NCI-H226 (cell line): ENCODE data around the gene AMPD3.

Source experiments
- DNase-seq: peaks from one replicate; pipeline ENCODE4 v3.0.0-alpha.2; 2015

Gene AMPD3

DNA sequence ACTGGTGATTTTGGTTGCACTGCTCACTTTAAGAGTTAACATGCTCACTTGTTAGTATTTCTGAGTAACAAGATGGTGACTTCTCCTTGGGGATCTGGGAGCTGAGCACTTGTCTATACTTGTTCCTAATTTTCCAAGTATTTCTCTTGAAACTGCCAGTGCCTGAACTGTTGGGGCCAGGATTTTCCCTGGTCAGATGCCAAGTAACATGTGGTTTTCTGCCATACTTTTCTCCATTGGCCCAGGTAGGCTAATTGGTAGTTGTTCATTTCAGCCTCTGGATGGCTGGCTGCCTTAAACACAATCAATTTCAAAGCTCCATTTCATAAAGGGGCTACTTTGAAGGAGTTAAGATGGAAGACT lies 50.9 kb downstream of the AMPD3 start:
- no peak for DNase-seq

DNA sequence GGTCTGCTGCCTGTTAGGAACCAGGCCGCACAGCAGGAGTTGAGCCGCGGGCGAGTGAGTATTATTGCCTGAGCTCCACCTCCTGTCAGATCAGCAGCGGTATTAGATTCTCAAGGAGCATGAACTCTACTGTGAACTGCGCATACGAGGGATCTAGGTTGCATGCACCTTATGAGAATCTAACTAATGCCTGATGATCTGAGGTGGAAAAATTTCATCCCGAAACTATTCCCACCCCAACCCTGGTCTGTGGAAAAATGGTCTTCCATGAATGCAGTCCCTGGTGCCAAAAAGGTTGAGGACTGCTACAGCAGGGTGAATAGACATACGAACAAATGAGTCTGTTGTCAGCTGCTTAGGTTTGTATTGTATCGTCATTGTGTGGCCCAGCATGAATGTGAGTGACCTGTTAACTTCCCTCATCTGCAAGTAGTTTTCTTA lies 56.1 kb downstream of the AMPD3 start:
- no peak for DNase-seq

DNA sequence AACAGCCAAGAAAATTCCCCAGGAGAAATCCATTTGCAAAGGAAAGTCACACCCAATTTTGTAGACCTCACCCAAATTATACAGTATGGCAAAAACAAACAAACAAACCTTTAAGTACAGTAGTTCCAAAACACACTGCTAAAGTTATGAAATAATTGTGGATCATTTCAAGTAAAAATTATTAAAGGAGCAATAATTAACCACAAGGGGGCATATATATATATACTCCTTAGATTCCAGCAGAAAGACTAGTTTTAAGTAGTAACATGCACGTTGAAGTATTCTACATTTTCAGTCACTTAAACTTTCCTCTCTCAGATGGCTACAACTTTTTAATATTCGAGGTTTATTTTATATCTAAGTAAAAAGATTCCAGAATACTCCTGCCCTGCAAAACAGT lies 59.1 kb downstream of the AMPD3 start:
- no peak for DNase-seq

DNA sequence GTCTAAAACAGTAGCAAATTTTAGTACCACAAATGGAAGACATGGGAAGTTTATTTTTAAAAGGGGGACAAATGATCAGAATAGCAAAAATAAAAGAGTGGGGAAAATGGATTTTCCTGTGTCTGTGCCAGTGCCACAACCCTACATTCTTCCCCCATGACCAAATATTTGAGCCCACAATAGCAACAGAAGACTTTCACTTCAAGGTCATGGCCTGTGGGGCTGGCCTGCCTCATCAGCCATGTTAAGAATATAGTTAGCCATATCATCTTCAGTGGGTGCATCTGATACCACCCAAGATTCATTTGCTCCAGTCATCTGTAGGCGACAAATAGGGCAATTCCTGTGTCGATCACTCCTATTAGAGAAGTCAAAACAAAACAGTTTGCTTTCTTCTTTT lies 59.6 kb downstream of the AMPD3 start:
- DNase-seq = no peak

DNA sequence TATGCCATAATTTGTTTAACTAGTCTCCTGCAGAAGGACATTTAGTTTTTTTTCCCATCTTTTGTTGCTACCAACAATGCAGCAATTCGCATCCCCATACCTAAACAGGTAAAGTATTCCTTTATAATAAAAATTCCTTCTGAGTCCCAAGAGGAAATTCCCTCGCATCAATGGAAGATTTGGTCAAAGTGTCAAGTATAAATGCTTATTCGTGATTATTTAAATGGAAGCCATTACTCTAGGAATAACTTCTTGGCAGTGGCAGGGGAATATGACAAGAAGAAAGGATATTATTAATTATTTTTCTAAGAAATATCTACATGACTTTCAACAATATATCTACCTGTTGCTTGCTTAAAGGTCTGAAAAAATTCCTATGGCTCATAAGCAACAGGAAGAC lies 60.4 kb downstream of the AMPD3 start:
- no peak for DNase-seq

DNA sequence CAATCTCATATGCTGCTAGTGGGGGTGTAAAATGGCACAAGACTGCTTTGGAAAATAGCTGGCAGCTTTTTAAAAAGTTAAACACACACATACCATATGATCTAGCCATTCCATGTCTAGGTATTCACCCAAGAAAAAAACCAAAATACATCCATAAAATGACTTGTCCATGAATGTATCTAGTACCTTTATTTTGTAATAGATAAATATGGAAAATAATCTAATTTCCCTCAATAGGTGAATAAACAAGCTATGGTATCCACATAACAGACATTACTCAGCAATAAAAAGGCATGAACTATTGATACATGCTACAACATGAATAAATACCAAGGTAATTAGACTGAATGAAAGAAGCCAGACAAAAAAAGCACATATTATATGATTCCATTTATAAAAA lies 63.1 kb downstream of the AMPD3 start:
- no peak for DNase-seq

DNA sequence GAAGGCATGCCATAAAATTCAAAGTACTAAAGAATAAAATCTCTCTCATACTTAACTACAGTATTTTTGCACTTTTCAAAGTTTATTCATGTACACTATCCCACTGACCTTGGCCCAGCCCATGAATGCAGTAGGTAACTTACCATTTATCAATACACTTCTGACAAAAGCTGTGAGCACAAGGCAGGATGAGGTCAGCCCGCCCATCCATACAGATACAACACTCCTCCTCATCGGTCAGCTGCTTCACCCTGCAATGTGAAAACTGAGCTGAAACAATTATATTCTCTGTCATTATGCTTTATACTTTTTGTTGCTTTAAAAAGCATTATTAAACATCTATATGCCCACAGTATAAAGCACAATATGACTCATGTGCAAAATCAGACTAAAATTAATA lies 63.8 kb downstream of the AMPD3 start:
- no peak for DNase-seq

DNA sequence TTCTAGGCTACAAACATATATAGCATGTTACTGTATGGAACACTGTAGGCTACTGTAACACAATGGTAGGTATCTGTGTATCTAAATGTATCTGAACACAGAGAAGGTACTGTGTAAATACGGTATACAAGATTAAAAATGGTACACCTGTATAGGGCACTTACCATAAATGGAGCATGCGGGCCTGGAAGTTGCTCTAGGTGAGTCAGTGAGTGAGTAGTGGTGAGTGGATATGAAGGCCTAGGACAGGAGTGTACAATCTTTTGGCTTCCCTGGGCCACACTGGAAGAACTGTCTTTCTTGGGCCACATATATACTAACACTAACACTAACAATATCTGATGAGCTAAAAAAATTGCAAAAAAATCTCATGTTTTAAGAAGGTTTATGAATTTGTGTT lies 64.6 kb downstream of the AMPD3 start:
- DNase-seq = no peak

DNA sequence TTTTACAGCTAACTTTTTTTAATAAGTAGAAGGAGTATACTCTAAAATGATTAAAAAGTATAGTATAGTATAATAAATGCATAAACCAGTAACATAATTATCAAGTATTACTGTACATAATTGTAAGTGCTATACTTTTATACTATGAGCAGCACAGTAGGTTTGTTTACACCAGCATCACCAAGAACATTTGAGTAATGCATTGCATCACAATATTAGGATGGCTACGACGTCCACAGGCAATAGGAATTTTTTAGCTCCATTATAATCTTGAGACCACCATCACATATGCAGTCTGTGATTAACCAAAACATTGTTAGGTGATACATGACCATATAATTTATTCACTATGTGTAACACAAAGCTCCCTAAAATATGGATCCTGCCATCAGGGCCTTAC lies 65.5 kb downstream of the AMPD3 start:
- no peak for DNase-seq

DNA sequence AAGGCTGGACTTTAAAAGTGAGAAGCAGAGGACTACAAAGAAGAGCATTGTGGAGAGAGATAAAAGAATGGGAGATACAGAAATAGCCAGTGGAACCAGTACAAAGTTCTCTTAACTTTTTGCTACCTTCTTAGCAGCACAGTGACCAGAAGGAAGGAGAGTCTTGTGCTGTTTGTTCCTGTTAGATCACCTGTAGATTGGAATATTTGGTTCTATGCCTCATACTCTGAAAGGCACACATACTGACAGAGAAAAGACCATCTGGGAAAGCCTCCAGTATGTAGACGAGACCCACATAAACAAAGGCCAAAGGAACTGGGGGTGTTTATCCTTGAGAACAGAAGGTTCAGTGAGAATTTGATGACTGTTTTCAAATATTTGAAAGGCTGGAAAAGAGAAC lies 67.2 kb downstream of the AMPD3 start:
- DNase-seq = no peak

DNA sequence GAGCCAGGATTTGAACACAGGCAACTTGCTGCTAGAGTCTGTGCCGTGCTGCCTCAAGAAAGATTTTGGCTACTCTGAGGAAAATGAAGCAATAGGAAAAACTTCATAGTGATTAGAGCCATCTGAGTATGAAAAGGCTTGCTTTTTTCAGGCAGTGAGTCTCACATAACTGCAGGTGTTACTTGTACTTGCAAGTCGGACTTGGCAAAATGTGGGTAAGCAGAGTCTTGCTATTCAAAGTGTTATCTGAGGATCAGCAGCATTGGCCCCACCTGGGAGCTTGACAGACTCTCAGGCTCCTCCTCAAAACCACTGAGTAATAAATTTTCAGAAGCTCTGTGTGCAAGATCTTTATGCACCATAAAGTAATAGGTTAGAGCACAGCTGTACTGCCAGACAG lies 67.9 kb downstream of the AMPD3 start:
- DNase-seq = no peak

DNA sequence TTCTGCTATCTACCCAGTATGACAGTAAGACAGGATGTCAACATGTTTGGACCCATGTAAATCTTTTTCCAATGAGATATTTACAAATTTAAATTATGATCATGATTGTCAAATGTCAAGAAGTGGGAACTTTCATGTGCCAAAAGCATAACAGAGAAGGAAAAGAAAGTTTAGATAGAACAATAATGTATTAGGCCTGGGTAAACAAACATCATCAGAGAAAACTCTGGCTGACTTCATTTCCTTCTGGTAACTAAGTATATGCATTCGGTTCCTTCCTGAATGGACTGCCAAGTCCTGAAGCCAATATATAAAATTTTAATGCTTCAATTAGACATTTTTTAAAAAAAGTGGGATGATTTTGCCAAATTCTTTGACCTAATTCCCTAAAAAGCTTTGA lies 69.4 kb downstream of the AMPD3 start:
- DNase-seq = no peak

DNA sequence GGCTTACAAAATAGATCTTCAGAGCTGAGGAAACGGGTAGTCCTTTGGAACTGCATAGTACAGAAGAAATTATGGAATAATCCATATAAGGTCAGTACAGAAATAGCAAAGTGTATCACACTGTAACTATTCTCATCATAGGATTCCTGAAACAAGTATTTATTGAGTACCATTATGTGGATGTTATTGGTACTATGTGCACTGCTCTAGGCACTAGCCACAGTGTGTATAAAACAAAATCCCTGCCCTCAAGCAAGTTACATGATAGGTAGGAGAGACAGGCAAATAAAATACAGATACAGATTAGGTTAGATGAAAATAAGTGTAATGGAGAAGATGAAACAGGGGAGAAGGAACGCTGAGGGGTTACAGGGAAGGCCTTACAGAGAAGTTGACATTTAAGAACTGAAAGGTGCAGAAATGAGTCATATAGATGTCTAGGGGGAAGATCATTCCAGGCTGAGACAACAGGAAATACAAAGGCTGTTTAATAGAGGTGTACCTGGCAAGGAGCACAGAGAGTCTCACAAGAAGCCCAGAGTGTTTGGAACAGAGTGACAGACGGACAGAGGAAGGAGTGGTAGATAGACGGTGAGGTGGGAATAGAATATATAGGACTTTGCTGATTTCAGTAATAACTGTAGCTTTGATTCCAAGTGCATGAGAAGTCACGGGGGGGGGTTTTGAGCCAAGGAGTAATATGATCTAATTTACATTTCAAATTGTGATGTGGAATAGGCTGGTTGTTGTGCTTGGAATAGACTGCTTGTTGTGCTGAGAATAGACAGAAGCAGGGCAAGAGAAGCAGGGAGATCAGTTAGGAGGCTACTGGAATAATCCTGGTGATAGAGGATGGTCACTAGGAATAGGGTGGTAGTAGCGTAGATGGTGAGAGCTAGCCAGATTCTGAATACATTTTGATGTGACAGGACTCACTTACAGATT lies 72.2 kb downstream of the AMPD3 start:
- no peak for DNase-seq

DNA sequence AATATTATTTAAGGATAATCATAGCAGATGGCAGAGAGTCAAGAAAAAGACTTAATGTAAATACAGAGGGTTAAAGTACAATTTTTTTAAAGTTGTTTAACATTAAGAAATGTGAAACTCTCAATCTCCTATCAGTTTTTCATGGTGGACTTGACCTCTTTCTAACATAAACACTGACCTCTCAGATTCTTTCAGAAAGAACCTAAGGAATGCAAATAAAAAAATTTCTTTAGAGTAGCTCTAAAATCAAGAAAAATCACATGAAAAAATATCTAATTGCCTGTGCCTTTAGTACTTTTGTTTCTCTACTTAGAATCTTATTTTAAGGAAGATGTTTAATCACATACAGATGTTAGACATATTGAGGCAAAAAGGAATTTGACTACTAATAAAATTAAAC lies 73.1 kb downstream of the AMPD3 start:
- DNase-seq = no peak

DNA sequence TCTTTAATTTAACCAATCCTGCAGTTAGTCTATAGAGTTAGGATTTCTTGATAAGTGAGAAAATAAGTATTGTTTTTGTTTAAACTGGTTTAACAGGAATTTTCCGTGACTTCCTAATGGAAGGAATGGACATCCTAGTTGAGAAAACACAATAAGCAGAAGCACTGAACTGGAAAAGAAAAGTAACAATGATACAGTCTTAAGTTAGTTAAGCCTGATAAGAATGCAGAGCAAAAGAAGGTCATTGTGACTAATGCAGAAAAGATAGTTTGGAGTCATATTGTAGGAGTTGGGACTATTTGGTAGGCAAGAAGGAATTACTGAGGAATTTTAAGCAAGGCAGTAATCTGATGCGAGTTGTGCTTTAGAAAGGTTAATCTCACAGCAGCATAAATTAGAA lies 74.2 kb downstream of the AMPD3 start:
- no peak for DNase-seq

DNA sequence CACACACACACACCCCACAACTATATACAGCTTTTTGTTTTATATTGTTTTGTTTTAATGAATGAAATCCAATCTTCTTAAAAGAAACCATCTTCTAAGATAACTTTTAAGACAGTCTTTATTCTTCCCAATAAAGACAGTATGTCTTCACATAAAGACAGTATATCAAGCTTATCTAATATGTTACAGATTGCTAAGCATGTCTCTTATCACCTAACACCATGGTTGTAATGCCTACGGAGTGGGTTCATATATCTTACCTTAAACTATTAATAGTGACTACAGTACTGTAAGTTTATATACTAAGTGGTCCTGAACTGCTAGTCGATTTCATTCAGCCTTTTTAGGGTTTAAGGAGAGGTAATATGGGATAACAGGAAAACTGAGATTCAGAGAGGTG lies 77.5 kb downstream of the AMPD3 start:
- no peak for DNase-seq

DNA sequence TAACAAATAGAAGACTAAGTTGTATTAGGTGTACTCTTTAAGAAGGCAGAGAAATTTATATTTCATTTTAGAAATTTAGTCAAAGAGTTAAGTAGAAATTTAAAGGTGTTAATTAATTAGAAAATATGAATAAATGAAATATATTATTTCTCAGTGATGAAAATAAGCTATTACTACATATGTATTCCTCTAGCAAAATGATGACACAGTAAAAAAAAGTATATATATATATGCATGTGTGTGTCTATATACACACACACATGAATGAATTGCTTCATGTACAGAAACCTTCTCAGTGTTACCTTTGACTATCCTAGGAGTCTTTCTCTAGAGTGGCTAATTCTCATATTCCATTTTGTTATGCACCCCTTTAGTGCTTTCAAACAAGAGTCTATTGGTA lies 78.3 kb downstream of the AMPD3 start:
- DNase-seq = no peak

DNA sequence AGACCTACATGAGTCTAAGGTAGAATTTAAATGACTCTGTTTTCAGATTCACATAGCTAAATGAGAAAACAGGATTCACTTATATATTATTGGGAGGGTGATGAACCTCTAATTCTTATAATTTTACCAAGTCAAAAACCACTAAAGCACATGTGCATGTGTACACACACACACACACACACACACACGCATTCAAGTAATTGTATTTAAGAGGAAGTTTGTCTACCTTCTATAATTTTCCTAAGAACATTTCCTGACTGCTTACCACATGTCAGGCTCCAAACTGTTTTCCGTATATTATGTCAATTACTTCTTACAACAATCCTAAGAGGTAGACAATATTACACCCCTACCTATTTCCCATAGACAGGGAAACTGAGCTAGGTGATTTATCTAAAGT lies 79.3 kb downstream of the AMPD3 start:
- no peak for DNase-seq

DNA sequence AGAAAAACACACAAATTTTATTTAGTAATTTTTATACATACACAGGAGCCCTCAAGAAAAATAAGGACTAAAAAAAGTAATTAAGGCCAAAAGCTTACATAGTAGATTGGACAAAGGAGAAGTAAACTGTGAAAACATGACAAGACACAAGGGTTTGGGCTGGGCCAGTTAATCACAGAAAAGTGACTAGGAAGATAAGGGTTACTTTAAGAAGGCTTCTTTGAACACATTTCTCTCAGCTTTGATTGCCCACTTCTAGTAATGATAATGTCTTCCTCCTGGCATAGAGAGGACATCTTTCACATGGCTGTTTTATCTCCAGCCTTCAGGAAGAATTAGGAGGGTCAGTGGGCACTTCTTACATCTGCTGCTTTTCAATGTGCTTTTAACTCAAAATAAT lies 82.5 kb downstream of the AMPD3 start:
- DNase-seq = no peak

DNA sequence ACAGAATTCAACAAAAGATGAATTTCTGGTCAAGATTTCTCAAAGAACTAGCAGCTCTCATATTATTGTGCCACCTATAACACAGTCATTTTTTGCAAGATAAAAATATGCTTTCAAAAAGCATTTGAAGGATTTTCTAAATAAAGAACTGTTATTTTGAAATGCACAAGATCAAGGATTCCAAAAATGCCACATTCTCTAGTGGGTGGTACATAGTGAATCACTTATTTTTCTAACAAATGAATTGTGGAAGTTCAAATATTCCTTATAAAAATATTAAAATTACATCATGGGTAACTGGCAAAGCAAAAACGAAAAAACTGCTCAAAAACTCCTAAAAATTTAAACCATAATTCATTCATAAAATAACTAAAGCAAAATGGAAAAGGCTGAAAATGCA lies 83.9 kb downstream of the AMPD3 start:
- DNase-seq = no peak

DNA sequence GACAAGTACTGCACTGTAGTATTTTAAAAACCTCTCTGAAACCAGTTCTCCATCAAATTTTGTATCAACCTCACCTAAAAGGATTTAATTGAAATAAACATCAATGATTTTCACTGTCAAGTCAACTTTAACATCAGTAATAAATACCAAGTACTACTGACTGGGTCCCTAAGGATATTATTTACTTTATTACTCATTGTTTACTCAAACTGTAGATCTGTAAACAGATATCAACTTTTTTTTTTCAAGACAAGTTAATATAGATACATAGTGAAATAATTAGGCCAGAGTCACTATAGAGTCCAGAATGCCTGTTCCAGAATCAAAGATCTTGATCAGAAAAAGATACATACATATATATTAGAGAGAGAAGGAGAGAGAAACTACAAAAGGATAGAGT lies 84.3 kb downstream of the AMPD3 start:
- DNase-seq = no peak

DNA sequence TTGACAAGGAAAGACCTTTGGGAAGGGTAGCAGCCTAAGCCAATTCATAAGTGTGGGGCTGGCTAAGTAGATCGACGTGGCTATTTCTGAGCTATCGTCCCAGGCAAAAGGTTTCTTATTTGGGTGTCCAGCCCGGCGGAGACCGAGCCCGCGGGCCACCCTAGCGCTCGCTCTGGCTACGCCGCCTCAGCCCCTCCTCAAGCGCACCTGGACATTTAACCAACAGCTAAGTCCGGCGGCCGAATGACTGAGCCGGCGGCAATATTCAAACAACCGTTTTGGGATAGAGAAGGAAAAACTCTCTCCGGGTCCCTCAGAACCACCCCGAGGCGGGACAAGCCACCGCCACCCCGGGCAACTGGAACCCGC lies 85.5 kb downstream of the AMPD3 start:
- no peak for DNase-seq

DNA sequence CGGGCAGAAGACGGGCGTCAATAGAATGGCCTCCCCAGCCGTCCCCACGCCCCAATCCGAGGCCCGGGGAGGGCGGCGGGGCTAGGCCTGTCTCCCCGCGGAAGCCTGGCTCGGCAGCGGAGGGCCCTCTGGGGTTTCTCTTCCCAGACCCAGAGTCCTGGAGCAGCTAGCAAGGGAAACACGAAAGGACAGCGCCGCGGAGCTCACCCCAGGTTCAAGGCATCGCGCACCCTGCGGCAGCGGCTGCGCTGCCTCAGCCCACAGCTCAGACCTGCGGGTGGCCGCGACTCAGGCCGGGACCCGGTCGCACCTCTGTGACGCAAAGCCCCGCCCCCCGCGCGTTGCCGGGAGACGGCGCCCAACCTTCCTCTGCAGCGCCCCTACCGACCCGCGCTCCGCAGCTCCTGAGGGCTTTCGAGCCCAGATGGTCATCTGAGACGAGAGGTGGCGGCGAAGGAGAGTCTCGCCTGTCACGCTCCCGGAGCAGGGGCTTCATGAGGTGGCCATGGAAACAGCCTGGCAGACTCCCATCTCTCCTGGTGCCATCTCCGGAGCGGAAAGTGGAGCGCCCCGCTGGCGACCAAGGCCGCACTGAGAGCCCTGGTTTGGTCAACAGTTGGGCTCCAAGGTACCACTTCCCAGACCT lies 86.0 kb downstream of the AMPD3 start, which contains the start of gene RNF141:
RNF141 (minus strand) TSS at position 273 of the 646 bp plus-strand sequence. CDS start 7,029 bp downstream, outside the sequence.
- DNase-seq = peak; percentile 84

DNA sequence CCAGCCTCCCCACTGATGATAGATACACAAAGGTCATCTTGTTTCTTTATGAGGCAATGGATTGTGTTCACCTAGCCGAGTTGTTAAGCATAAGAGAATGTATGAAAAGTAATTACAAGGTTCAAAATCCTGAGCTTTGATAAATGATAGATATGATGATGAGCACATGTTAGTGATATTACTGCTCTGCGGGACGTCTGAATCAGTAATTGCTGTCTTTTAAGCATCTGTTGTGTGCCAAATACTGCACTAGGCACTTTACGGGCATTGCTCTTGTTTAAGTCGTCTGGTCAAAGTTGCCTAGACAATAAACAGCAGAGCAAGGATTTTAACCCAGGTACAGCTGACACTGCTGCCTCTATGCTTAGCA lies 86.5 kb downstream of the AMPD3 start:
- DNase-seq = no peak

DNA sequence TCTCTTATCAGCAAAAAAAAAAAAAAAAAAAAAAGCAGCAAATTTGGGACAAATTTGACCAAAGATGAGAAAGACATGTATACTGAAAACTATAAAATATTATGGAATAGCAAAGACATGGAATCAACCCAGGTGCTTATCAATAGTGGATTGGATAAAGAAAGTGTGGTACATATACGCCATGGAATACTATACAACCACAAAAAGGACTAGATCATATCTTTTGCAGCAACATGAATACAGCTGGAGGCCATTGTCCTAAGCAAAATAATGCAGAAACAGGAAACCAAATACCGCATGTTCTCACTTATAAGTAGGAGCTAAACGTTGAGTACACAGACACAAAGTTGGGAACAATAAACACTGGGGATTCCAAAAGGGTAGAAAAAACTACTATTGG lies 87.7 kb downstream of the AMPD3 start:
- DNase-seq = no peak
